Thyroid gland (tissue), 4 donors: ENCODE results near the gene CANX.
"Not testable (repeated sequence)": the region's sequence is repeated elsewhere in the genome, so short reads cannot be mapped to it uniquely, and the experiment has no call there.

Experiments
- POLR2A ChIP-seq, 2 donors: fragments of 450-650 bp; IDR thresholded peaks; one replicate each; pipeline ENCODE4 v1.6.1; 2017; ENCODE audit warnings: antibody characterized with exemption in 2 of 2, mild to moderate bottlenecking in 2 of 2, moderate library complexity in 1 of 2
- TF ChIP-seq, protein P1 (sequence below), 6 experiments: fragments of 200-600 bp in 3 of 6; fragments of 450-650 bp in 3 of 6; sonication (generic) in 3 of 6; IDR thresholded peaks; one replicate each; pipeline ENCODE4 v1.5.1; 2016 to 2019; ENCODE audit warnings: antibody characterized with exemption in 6 of 6, mild to moderate bottlenecking in 2 of 6, inconsistent platforms in 1 of 6, moderate library complexity in 1 of 6

DNA sequence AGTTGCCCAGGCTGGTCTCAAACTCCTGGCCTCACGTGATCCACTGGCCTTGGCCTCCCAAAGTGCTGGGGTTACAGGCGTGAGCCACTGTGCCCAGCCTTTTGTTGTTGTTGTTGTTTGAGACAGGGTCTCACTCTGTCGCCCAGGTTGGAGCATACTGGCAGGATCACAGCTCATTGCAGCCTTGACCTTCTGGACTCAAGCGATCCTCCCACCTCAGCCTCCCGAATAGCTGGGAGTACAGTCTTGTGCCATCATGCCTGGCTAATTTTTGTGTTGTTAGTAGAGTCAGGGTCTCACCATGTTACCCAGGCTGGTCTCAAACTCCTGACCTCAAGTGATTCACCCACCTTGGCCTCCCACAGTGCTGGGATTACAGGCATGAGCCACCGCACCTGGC lies 37.1 kb upstream of the CANX start:
- not testable (repeated sequence) for TF ChIP-seq POLR2A (IDR thresholded peaks at IDR 0.05)
- TF ChIP-seq, protein P1, sequence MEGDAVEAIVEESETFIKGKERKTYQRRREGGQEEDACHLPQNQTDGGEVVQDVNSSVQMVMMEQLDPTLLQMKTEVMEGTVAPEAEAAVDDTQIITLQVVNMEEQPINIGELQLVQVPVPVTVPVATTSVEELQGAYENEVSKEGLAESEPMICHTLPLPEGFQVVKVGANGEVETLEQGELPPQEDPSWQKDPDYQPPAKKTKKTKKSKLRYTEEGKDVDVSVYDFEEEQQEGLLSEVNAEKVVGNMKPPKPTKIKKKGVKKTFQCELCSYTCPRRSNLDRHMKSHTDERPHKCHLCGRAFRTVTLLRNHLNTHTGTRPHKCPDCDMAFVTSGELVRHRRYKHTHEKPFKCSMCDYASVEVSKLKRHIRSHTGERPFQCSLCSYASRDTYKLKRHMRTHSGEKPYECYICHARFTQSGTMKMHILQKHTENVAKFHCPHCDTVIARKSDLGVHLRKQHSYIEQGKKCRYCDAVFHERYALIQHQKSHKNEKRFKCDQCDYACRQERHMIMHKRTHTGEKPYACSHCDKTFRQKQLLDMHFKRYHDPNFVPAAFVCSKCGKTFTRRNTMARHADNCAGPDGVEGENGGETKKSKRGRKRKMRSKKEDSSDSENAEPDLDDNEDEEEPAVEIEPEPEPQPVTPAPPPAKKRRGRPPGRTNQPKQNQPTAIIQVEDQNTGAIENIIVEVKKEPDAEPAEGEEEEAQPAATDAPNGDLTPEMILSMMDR (IDR thresholded peaks at IDR 0.05), result not testable (repeated sequence)
